ENCODE results near the gene IL1RL1.

GRCh38 chr2:102294802-102295489 is 16.4 kb upstream of the IL1RL1 start:
- TF ChIP-seq, protein P1, sequence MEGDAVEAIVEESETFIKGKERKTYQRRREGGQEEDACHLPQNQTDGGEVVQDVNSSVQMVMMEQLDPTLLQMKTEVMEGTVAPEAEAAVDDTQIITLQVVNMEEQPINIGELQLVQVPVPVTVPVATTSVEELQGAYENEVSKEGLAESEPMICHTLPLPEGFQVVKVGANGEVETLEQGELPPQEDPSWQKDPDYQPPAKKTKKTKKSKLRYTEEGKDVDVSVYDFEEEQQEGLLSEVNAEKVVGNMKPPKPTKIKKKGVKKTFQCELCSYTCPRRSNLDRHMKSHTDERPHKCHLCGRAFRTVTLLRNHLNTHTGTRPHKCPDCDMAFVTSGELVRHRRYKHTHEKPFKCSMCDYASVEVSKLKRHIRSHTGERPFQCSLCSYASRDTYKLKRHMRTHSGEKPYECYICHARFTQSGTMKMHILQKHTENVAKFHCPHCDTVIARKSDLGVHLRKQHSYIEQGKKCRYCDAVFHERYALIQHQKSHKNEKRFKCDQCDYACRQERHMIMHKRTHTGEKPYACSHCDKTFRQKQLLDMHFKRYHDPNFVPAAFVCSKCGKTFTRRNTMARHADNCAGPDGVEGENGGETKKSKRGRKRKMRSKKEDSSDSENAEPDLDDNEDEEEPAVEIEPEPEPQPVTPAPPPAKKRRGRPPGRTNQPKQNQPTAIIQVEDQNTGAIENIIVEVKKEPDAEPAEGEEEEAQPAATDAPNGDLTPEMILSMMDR (IDR thresholded peaks at IDR 0.05; ENCODE audit: poor library complexity), result no peak
- no peak for TF ChIP-seq EZH2 (IDR thresholded peaks at IDR 0.05; ENCODE audit: borderline replicate concordance)
